HEK293T (cell line): ENCODE measurements around the gene SNAPC4.
"Not testable (repeated sequence)": the region's sequence is repeated elsewhere in the genome, so short reads cannot be mapped to it uniquely, and the experiment has no call there.

Source experiments
- CTCF ChIA-PET: fragments of 350-600 bp; formaldehyde crosslinking; extraction: SDS; loops from one replicate; lab custom pipeline; 2021; ENCODE audit warnings: antibody characterized with exemption, inconsistent platforms; lab: Yijun Ruan, JAX
- POLR2A ChIA-PET: fragments of 350-600 bp; formaldehyde crosslinking; extraction: SDS; loops from one replicate; lab custom pipeline; 2020; ENCODE audit warnings: antibody characterized with exemption, inconsistent platforms; lab: Yijun Ruan, JAX
- DNase-seq: peaks from one replicate; pipeline ENCODE4 v3.0.0; 2012; ENCODE audit warnings: mixed read lengths; ENCODE audit errors: extremely low spot score
- ARNT ChIP-seq: fragments of 450-650 bp; IDR thresholded peaks from 2 replicates; pipeline ENCODE4 v1.6.1; 2017; ENCODE audit warnings: mild to moderate bottlenecking
- BHLHE40 ChIP-seq: fragments of 450-650 bp; IDR thresholded peaks from 2 replicates; pipeline ENCODE4 v1.6.1; 2016; ENCODE audit warnings: mild to moderate bottlenecking, moderate library complexity, borderline replicate concordance
- CTBP1 ChIP-seq: fragments of 450-650 bp; IDR thresholded peaks from 2 replicates; pipeline ENCODE4 v1.6.1; 2016; ENCODE audit warnings: borderline replicate concordance
- ELF4 ChIP-seq: fragments of 450-650 bp; IDR thresholded peaks from 2 replicates; pipeline ENCODE4 v1.6.1; 2017; ENCODE audit warnings: antibody characterized with exemption
- FOXA1 ChIP-seq: fragments of 450-650 bp; IDR thresholded peaks from 2 replicates; pipeline ENCODE4 v1.6.1; 2016; ENCODE audit warnings: mild to moderate bottlenecking
- FOXK2 ChIP-seq: fragments of 450-650 bp; IDR thresholded peaks from 2 replicates; pipeline ENCODE4 v1.6.1; 2016; ENCODE audit warnings: mild to moderate bottlenecking
- FOXM1 ChIP-seq: fragments of 450-650 bp; IDR thresholded peaks from 2 replicates; pipeline ENCODE4 v1.6.1; 2017; ENCODE audit warnings: mild to moderate bottlenecking, borderline replicate concordance
- HDGF ChIP-seq: fragments of 450-650 bp; IDR thresholded peaks from 2 replicates; pipeline ENCODE4 v1.6.1; 2017; ENCODE audit warnings: antibody characterized with exemption, borderline replicate concordance
- L3MBTL2 ChIP-seq: fragments of 450-650 bp; conservative IDR thresholded peaks from 2 replicates; pipeline ENCODE4 v1.6.1; 2016; ENCODE audit warnings: mild to moderate bottlenecking
- LEF1 ChIP-seq: fragments of 450-650 bp; IDR thresholded peaks from 2 replicates; pipeline ENCODE4 v1.6.1; 2017; ENCODE audit warnings: mild to moderate bottlenecking, borderline replicate concordance
- NFRKB ChIP-seq: fragments of 450-650 bp; IDR thresholded peaks from 2 replicates; pipeline ENCODE4 v1.6.1; 2016; ENCODE audit warnings: mild to moderate bottlenecking, moderate library complexity
- PKNOX1 ChIP-seq: fragments of 450-650 bp; IDR thresholded peaks from 2 replicates; pipeline ENCODE4 v1.6.1; 2016
- SP1 ChIP-seq: fragments of 450-650 bp; IDR thresholded peaks from 2 replicates; pipeline ENCODE4 v1.6.1; 2017
- SUZ12 ChIP-seq: fragments of 450-650 bp; IDR thresholded peaks from 2 replicates; pipeline ENCODE4 v1.6.1; 2016; ENCODE audit warnings: mild to moderate bottlenecking
- TARDBP ChIP-seq: fragments of 450-650 bp; IDR thresholded peaks from 2 replicates; pipeline ENCODE4 v1.6.1; 2016
- ZNF384 ChIP-seq: fragments of 450-650 bp; IDR thresholded peaks from 2 replicates; pipeline ENCODE4 v1.6.1; 2016

Gene SNAPC4

GRCh38 chr9:136355616-136356557, 44.1 kb downstream of the SNAPC4 start:
- DNase-seq, result no peak
- no peak for TF ChIP-seq PKNOX1
- no peak for TF ChIP-seq CTBP1
- TF ChIP-seq FOXM1, result no peak
- TF ChIP-seq FOXA1, result no peak
- TF ChIP-seq BHLHE40, result no peak
- no peak for TF ChIP-seq L3MBTL2
- no peak for TF ChIP-seq SUZ12
- TF ChIP-seq ARNT, result no peak
- TF ChIP-seq SP1, result no peak
- no peak for TF ChIP-seq LEF1
- no peak for TF ChIP-seq TARDBP
- TF ChIP-seq FOXK2, result no peak
- no peak for TF ChIP-seq NFRKB
- TF ChIP-seq ELF4, result no peak
- CTCF ChIA-PET, result no interaction called here
- POLR2A ChIA-PET, result no interaction called here

GRCh38 chr9:136354592-136355085, 45.3 kb downstream of the SNAPC4 start:
- no peak for TF ChIP-seq FOXM1
- no peak for TF ChIP-seq L3MBTL2
- no peak for TF ChIP-seq ELF4
- no peak for TF ChIP-seq NFRKB
- TF ChIP-seq CTBP1, result no peak
- no peak for TF ChIP-seq SUZ12
- TF ChIP-seq PKNOX1, result no peak
- POLR2A ChIA-PET, result interaction anchor here (0.7 to 1.3 kb wide), 2 partner anchors 9 kb away, joined by 3 read pairs; no protein-coding TSS in a partner anchor
- DNase-seq, result no peak
- CTCF ChIA-PET, result interaction anchor here (0.8 kb wide), 1 partner anchor 9 kb away, joined by 3 read pairs; the partner anchor contains the start of gene DNLZ

- TF ChIP-seq NFRKB (no peak), ZNF384 (no peak), BHLHE40 (no peak), FOXK2 (no peak), PKNOX1 (no peak), ELF4 (no peak), LEF1 (no peak)
- ChIA-PET CTCF (interaction anchor here (0.6 to 0.8 kb wide), 2 partner anchors 10 to 13 kb away, joined by 3 read pairs; partner anchors contain the start of gene DNLZ), POLR2A (interaction anchor here (0.7 to 1.3 kb wide), 2 partner anchors 8 to 10 kb away, joined by 3 read pairs; no protein-coding TSS in a partner anchor)
- DNase-seq, result no peak
Measured at GRCh38 chr9:136353757-136354488, 46.0 kb downstream of the SNAPC4 start.

GRCh38 chr9:136353088-136353487, 46.9 kb downstream of the SNAPC4 start:
- ChIA-PET POLR2A (no interaction called here), CTCF (no interaction called here)
- TF ChIP-seq TARDBP, result no peak
- TF ChIP-seq SUZ12, result no peak
- DNase-seq, result no peak

GRCh38 chr9:136352682-136353081, 47.3 kb downstream of the SNAPC4 start:
- TF ChIP-seq FOXK2, result no peak
- TF ChIP-seq ZNF384, result no peak
- TF ChIP-seq HDGF, result no peak
- TF ChIP-seq FOXM1, result no peak
- no peak for TF ChIP-seq TARDBP
- TF ChIP-seq SP1, result no peak
- TF ChIP-seq LEF1, result no peak
- TF ChIP-seq CTBP1, result no peak
- TF ChIP-seq L3MBTL2, result no peak
- TF ChIP-seq BHLHE40, result no peak
- no peak for TF ChIP-seq PKNOX1
- TF ChIP-seq NFRKB, result no peak
- no peak for TF ChIP-seq ELF4
- TF ChIP-seq SUZ12, result no peak
- TF ChIP-seq ARNT, result no peak
- no peak for TF ChIP-seq FOXA1
- DNase-seq, result no peak
- ChIA-PET CTCF (no interaction called here), POLR2A (no interaction called here)

GRCh38 chr9:136351868-136352267, 48.1 kb downstream of the SNAPC4 start:
- POLR2A ChIA-PET, DNase-seq, CTCF ChIA-PET: not testable (repeated sequence)
